Colonic mucosa (tissue), 4 donors: ENCODE measurements around the gene TRIM56. TPM values are rescaled to one million over a fixed set of nuclear protein-coding genes. Genes with fewer than 3 reads are reported as not detected.
"Not testable (repeated sequence)": the region's sequence is repeated elsewhere in the genome, so short reads cannot be mapped to it uniquely, and the experiment has no call there.

Experiments
- DNase-seq: peaks from one replicate; pipeline ENCODE4 v3.0.0-alpha.2; 2020
- H3K27ac ChIP-seq: fragments of 200-600 bp; one replicate; pipeline ENCODE4 v1.8.0; 2021
- H3K27me3 ChIP-seq: fragments of 200-600 bp; one replicate; pipeline ENCODE4 v1.8.0; 2021
- H3K36me3 ChIP-seq: fragments of 200-600 bp; one replicate; pipeline ENCODE4 v1.8.0; 2021
- H3K4me1 ChIP-seq: fragments of 200-600 bp; one replicate; pipeline ENCODE4 v1.8.0; 2021; ENCODE audit warnings: mild to moderate bottlenecking
- H3K4me3 ChIP-seq: fragments of 200-600 bp; one replicate; pipeline ENCODE4 v1.8.0; 2021
- H3K9ac ChIP-seq, 2 donors: one replicate each; pipeline ENCODE4 v1.7.0; 2013; ENCODE audit warnings: control low read depth in 2 of 2, low read depth in 2 of 2, low read length in 2 of 2
- H3K9me3 ChIP-seq: fragments of 200-600 bp; one replicate; pipeline ENCODE4 v1.8.0; 2021
- intact Hi-C: fragments of 100-400 bp; cut with DNase I; formaldehyde crosslinking; loops from one replicate; pipeline ENCODE4 v1.14.1; 2022
- total RNA-seq, 2 donors: library from RNA; stranded (reverse); fragmentation: NEBNext Ultra II Directional in 1 of 2; extraction: Animal tissue kit (Norgen Biotek cat#: 25700) in 1 of 2; gene quantifications; one replicate each; pipeline ENCODE4 v1.2.1, GENCODE V29; 2021
- TF ChIP-seq, protein P1 (sequence below): fragments of 200-600 bp; IDR thresholded peaks from one replicate; pipeline ENCODE4 v1.8.0; 2022; ENCODE audit warnings: antibody characterized with exemption, mild to moderate bottlenecking
- donor health status: healthy.
- donor health status: DM: no; HTN: no; CAD: no.
- donor health status: DM: no; HTN: no; CAD: no.

The TRIM56 gene
- 10 to 100 TPM; 33.7 to 47.9 TPM for total RNA-seq

GRCh38 chr7:101085162-101085964 lies at the start of gene TRIM56:
TSS of gene TRIM56 (plus strand) at chr7:101085481. CDS start at chr7:101087313, 1,832 bp downstream.
- H3K9ac ChIP-seq, result peak within 1 kb of the TSS; percentile 58 to 96
- no peaks in the 10 kb centered on the region for H3K27me3 ChIP-seq
- intact Hi-C loops, result no loop called here
- peak; percentile 95 for DNase-seq
- TF ChIP-seq, protein P1, sequence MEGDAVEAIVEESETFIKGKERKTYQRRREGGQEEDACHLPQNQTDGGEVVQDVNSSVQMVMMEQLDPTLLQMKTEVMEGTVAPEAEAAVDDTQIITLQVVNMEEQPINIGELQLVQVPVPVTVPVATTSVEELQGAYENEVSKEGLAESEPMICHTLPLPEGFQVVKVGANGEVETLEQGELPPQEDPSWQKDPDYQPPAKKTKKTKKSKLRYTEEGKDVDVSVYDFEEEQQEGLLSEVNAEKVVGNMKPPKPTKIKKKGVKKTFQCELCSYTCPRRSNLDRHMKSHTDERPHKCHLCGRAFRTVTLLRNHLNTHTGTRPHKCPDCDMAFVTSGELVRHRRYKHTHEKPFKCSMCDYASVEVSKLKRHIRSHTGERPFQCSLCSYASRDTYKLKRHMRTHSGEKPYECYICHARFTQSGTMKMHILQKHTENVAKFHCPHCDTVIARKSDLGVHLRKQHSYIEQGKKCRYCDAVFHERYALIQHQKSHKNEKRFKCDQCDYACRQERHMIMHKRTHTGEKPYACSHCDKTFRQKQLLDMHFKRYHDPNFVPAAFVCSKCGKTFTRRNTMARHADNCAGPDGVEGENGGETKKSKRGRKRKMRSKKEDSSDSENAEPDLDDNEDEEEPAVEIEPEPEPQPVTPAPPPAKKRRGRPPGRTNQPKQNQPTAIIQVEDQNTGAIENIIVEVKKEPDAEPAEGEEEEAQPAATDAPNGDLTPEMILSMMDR, result no peak
- peak within 1 kb of the TSS; percentile 78 for H3K4me3 ChIP-seq
- H3K36me3 ChIP-seq, result no peaks in the 10 kb centered on the region
- no peaks in the 10 kb centered on the region for H3K9me3 ChIP-seq
- peak within 1 kb of the TSS; percentile 82 for H3K27ac ChIP-seq
- H3K4me1 ChIP-seq, result peaks cover 6% of the 10 kb centered on the region

DNA sequence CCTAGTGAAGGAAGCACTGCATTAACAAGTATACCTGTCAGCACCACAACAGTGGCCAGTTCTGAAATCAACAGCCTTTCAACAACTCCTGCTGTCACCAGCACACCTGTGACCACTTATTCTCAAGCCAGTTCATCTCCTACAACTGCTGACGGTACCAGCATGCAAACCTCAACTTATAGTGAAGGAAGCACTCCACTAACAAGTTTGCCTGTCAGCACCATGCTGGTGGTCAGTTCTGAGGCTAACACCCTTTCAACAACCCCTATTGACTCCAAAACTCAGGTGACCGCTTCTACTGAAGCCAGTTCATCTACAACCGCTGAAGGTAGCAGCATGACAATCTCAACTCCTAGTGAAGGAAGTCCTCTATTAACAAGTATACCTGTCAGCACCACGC lies 49.3 kb upstream of the TRIM56 start:
- Histone ChIP-seq H3K27me3 (no peaks in the 10 kb centered on the region), H3K9ac (no peak overlapping the region), H3K36me3 (no peaks in the 10 kb centered on the region), H3K4me3 (no peak overlapping the region), H3K27ac (no peak overlapping the region), H3K4me1 (no peaks in the 10 kb centered on the region), H3K9me3 (no peaks in the 10 kb centered on the region)
- no peak for DNase-seq
- TF ChIP-seq, protein P1, result no peak
- intact Hi-C loops, result no loop called here

DNA sequence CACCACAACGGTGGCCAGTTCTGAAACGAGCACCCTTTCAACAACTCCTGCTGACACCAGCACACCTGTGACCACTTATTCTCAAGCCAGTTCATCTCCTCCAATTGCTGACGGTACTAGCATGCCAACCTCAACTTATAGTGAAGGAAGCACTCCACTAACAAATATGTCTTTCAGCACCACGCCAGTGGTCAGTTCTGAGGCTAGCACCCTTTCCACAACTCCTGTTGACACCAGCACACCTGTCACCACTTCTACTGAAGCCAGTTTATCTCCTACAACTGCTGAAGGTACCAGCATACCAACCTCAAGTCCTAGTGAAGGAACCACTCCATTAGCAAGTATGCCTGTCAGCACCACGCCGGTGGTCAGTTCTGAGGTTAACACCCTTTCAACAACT lies 44.0 kb upstream of the TRIM56 start:
- H3K9me3 ChIP-seq, H3K4me1 ChIP-seq, DNase-seq, H3K9ac ChIP-seq, H3K27me3 ChIP-seq, H3K36me3 ChIP-seq, H3K27ac ChIP-seq, H3K4me3 ChIP-seq, intact Hi-C loops: not testable (repeated sequence)

GRCh38 chr7:101058355-101058754 lies 26.9 kb upstream of the TRIM56 start:
- intact Hi-C loops, result loop anchor here (2.0 kb wide), 1 partner anchor 94 kb away; no protein-coding TSS in a partner anchor
- TF ChIP-seq, protein P1, result no peak
- peak; percentile 55 for DNase-seq
- Histone ChIP-seq H3K4me1 (no peaks in the 10 kb centered on the region), H3K9ac (no peak overlapping the region), H3K27ac (no peak overlapping the region), H3K4me3 (no peak overlapping the region), H3K36me3 (no peaks in the 10 kb centered on the region), H3K9me3 (no peaks in the 10 kb centered on the region), H3K27me3 (no peaks in the 10 kb centered on the region)

GRCh38 chr7:101059620-101059942 lies 25.7 kb upstream of the TRIM56 start:
- no peaks in the 10 kb centered on the region for H3K9me3 ChIP-seq
- no peaks in the 10 kb centered on the region for H3K4me1 ChIP-seq
- intact Hi-C loops, result loop anchor here (2.0 kb wide), 1 partner anchor 95 kb away; no protein-coding TSS in a partner anchor
- TF ChIP-seq, protein P1, result peak; percentile 1
- DNase-seq, result no peak
- H3K27me3 ChIP-seq, result no peaks in the 10 kb centered on the region
- no peaks in the 10 kb centered on the region for H3K36me3 ChIP-seq
- no peak overlapping the region for H3K4me3 ChIP-seq
- H3K9ac ChIP-seq, result no peak overlapping the region
- no peak overlapping the region for H3K27ac ChIP-seq

DNA sequence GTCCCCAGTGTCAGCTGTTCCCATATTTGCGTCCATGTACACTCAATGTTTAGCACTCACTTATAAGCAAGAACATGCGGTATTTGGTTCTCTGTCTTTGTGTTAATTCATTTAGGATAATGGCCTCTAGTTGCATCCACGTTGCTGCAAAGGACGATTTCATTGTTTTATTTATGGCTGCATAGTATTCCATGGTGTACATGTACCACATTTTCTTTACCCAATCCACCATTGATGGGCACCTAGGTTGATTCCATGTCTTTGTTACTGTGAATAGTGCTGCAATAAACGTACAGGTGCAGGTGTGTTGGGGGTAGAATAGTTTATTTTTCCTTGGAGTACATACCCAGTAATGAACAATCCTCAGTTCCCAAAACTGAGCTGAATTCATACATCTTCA lies 24.3 kb upstream of the TRIM56 start:
- intact Hi-C loops, result loop anchor here (5.0 kb wide), 1 partner anchor 169 kb away; no protein-coding TSS in a partner anchor
- DNase-seq, result no peak
- no peaks in the 10 kb centered on the region for H3K9me3 ChIP-seq
- no peaks in the 10 kb centered on the region for H3K27me3 ChIP-seq
- TF ChIP-seq, protein P1, result no peak
- no peak overlapping the region for H3K9ac ChIP-seq
- no peaks in the 10 kb centered on the region for H3K4me1 ChIP-seq
- no peak overlapping the region for H3K4me3 ChIP-seq
- H3K36me3 ChIP-seq, result no peaks in the 10 kb centered on the region
- no peak overlapping the region for H3K27ac ChIP-seq

GRCh38 chr7:101064176-101064550 lies 21.1 kb upstream of the TRIM56 start:
- not testable (repeated sequence) for H3K27ac ChIP-seq, H3K27me3 ChIP-seq, H3K4me3 ChIP-seq, H3K4me1 ChIP-seq, DNase-seq, H3K9ac ChIP-seq, H3K9me3 ChIP-seq, H3K36me3 ChIP-seq
- intact Hi-C loops, result loop anchor here (5.0 kb wide), 1 partner anchor 172 kb away; no protein-coding TSS in a partner anchor

DNA sequence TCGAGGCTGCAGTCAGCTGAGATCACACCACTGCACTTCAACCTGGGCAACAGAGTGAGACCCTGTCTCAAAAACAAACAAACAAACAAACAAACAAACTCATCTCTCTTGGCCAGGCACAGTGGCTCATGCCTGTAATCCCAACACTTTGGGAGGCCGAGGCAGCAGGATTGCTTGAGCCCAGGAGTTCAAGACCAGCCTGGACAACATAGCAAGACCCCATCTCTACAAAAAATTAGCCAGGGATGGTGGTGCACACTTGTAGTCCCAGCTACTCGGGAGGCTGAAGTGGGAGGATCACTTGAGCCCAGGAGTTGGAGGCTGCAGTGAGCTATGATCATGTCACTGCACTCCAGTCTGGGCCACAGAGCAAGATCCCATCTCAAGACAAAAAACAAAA lies 20.1 kb upstream of the TRIM56 start:
- H3K27ac ChIP-seq, H3K36me3 ChIP-seq, intact Hi-C loops, H3K9ac ChIP-seq, DNase-seq, H3K4me1 ChIP-seq, H3K4me3 ChIP-seq, H3K9me3 ChIP-seq, H3K27me3 ChIP-seq: not testable (repeated sequence)
